PC-9 (cell line): ENCODE results near the gene PYROXD2. TPM values are rescaled to one million over a fixed set of nuclear protein-coding genes. Genes with fewer than 3 reads are reported as not detected.
A peak's percentile ranks its signal among the peaks of the same experiment; 100 is the strongest.

Experiments used
- BruUV-seq: library from RNA; stranded (reverse); fragments of 400-500 nt; replicated peaks from 2 replicates; lab custom pipeline; 2021; lab: Mats Ljungman, UMichigan
- CTCF ChIA-PET: fragments of 300-600 bp; sonication (Branson Sonifier 250); formaldehyde crosslinking; loops from one replicate; lab custom pipeline; 2022; ENCODE audit warnings: antibody characterized with exemption; lab: Charles Lee
- POLR2A ChIA-PET: fragments of 300-600 bp; sonication (Branson Sonifier 250); formaldehyde crosslinking; loops from one replicate; lab custom pipeline; 2022; ENCODE audit warnings: antibody characterized with exemption; ENCODE audit not compliant: unreplicated experiment; lab: Charles Lee
- DNase-seq, 2 experiments: peaks; one replicate each; pipeline versions ENCODE4 v3.0.0 to v3.0.0-alpha.2; 2015 to 2022; ENCODE audit warnings: mixed read lengths in 1 of 2
- H2AFZ ChIP-seq: fragments of 200-600 bp; sonication (generic); 2 replicates; pipeline ENCODE4 v1.8.1; 2017; ENCODE audit warnings: antibody characterized with exemption
- H3F3A ChIP-seq: fragments of 200-600 bp; sonication (generic); 2 replicates; pipeline ENCODE4 v1.8.1; 2017; ENCODE audit warnings: antibody characterized with exemption, mild to moderate bottlenecking, low read depth; ENCODE audit not compliant: insufficient read depth
- H3K27ac ChIP-seq: fragments of 200-600 bp; sonication (generic); 2 replicates; pipeline ENCODE4 v1.6.1; 2016; ENCODE audit warnings: mixed run types
- H3K27me3 ChIP-seq: fragments of 200-600 bp; sonication (generic); 2 replicates; pipeline ENCODE4 v1.6.1; 2016; ENCODE audit warnings: low read depth, mixed run types; ENCODE audit not compliant: insufficient read depth
- H3K36me3 ChIP-seq: fragments of 200-600 bp; sonication (generic); 2 replicates; pipeline ENCODE4 v1.6.1; 2016; ENCODE audit warnings: low read depth, mixed run types
- H3K4me1 ChIP-seq: fragments of 200-600 bp; sonication (generic); replicated peaks from 2 replicates; pipeline ENCODE4 v1.6.1; 2016; ENCODE audit warnings: mixed run types; ENCODE audit not compliant: insufficient read depth
- H3K4me2 ChIP-seq: fragments of 200-600 bp; sonication (generic); 2 replicates; pipeline ENCODE4 v1.6.1; 2017; ENCODE audit warnings: mixed run types
- H3K4me3 ChIP-seq: fragments of 200-600 bp; sonication (generic); 2 replicates; pipeline ENCODE4 v1.6.1; 2016; ENCODE audit warnings: mixed run types
- H3K79me2 ChIP-seq: fragments of 200-600 bp; sonication (generic); 2 replicates; pipeline ENCODE4 v1.6.1; 2017; ENCODE audit warnings: low read depth, mixed run types
- H3K9me2 ChIP-seq: fragments of 200-600 bp; sonication (generic); 2 replicates; pipeline ENCODE4 v1.8.1; 2017; ENCODE audit warnings: mild to moderate bottlenecking; ENCODE audit not compliant: insufficient read depth
- H3K9me3 ChIP-seq: fragments of 200-600 bp; sonication (generic); 2 replicates; pipeline ENCODE4 v1.8.1; 2016; ENCODE audit warnings: low read depth; ENCODE audit not compliant: insufficient read depth
- H4K20me1 ChIP-seq: fragments of 200-600 bp; sonication (generic); 2 replicates; pipeline ENCODE4 v1.8.1; 2017; ENCODE audit not compliant: insufficient read depth
- EZH2 ChIP-seq: fragments of 200-600 bp; sonication (generic); IDR thresholded peaks from 2 replicates; pipeline ENCODE4 v1.8.0; 2017; ENCODE audit warnings: antibody characterized with exemption, low read depth
- intact Hi-C: fragments of 100-400 bp; cut with micrococcal nuclease; formaldehyde crosslinking; loops from one replicate; pipeline ENCODE4 v1.10.0; 2022; ENCODE audit not compliant: unreplicated experiment
- total RNA-seq: library from RNA; stranded (reverse); gene quantifications from 2 replicates; pipeline ENCODE4 v1.2.3, GENCODE V29; 2021
- TF ChIP-seq, protein P1 (sequence below): fragments of 200-600 bp; sonication (generic); conservative IDR thresholded peaks from 2 replicates; pipeline ENCODE4 v1.6.1; 2017; ENCODE audit warnings: mixed run types, antibody characterized with exemption, mild to moderate bottlenecking, moderate library complexity

PYROXD2 gene
- total RNA-seq, 1 experiment from 2014 or later = 28.0 TPM

DNA sequence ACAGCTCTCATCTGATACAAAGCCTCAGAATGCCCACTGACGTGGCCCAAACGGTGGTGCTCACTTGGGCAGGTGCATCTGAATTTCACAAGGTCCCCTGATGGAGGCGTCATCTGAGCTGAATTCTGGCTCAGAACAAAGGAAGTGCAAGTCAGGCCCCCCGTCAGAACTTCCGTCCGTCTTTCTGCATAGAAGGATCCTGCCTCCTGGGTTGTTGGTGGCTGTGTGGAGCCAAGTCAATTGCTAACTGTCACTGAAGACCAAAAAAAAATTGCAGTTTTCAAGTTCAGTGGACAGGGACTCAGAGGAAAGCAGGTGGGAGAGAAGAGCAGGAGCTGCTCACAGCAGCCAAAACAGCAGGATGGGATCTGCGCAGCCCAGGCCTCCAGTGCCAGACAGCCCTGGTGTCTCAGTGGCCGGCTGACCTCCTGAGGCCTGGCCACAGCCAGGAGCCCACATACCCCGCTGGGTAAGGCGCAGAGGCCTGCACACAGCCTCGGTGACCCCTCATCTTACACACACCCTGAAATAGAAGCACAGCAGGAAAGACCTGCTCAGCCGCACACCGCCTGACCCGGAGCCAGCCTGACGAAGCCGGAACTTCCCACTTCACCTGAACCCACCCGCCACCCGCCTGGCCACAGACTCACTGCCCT, 49.4 kb downstream of the PYROXD2 start:
- peak overlapping the region; percentile 67 for H2AFZ ChIP-seq
- intact Hi-C loops = no loop called here

DNA sequence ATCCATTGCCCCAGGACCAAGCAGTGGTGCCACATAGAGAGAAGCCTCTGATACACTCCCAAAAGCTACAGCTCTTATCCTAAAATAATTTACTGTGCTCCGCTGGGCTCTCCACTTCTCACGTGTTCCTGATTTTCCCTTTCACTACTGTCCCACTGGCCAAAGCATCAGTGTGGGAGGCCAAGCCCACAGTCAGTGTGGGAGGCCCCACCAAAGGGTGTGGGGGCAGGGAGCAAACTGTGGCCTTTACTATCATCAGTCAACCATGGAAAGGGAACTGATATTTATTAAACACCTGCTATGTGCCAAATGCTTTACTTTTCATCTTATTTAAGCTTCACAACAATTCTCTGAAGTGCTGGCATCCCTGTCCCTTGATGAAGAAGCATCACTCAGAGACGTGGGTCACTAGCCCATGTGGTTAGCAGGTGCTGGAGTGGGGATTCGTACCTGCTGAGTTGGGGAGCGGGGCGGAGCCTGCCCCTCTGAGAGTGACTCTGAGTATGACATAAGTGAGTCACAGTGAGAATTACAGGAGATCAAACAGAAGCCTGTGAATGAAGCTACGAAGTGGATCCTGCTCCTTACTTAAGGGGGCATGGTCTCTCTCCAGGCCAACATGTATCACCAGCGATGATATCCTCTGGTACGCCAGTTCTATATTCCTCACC, 50.4 kb downstream of the PYROXD2 start:
- H3K27me3 ChIP-seq = no peaks in the 10 kb centered on the region
- H3K79me2 ChIP-seq = no peaks in the 10 kb centered on the region
- H3K9me3 ChIP-seq = no peaks in the 10 kb centered on the region
- no TSS peak for BruUV-seq
- H3K4me3 ChIP-seq = no peak overlapping the region
- H3F3A ChIP-seq = peaks cover 25% of the 10 kb centered on the region
- H3K4me2 ChIP-seq = peak overlapping the region; percentile 74; the same call in 1 of the 2 replicates
- H3K27ac ChIP-seq = no peak overlapping the region
- ChIA-PET CTCF (no interaction called here), POLR2A (no interaction called here)
- peaks cover 74% of the 10 kb centered on the region for H3K4me1 ChIP-seq
- intact Hi-C loops = loop anchor here (5.0 kb wide), 1 partner anchor 97 kb away; the partner anchor contains the start of gene LOXL4
- no peak for DNase-seq
- H4K20me1 ChIP-seq = no peaks in the 10 kb centered on the region
- H3K9me2 ChIP-seq = no peaks in the 10 kb centered on the region
- TF ChIP-seq EZH2 = no peak
- TF ChIP-seq, protein P1, sequence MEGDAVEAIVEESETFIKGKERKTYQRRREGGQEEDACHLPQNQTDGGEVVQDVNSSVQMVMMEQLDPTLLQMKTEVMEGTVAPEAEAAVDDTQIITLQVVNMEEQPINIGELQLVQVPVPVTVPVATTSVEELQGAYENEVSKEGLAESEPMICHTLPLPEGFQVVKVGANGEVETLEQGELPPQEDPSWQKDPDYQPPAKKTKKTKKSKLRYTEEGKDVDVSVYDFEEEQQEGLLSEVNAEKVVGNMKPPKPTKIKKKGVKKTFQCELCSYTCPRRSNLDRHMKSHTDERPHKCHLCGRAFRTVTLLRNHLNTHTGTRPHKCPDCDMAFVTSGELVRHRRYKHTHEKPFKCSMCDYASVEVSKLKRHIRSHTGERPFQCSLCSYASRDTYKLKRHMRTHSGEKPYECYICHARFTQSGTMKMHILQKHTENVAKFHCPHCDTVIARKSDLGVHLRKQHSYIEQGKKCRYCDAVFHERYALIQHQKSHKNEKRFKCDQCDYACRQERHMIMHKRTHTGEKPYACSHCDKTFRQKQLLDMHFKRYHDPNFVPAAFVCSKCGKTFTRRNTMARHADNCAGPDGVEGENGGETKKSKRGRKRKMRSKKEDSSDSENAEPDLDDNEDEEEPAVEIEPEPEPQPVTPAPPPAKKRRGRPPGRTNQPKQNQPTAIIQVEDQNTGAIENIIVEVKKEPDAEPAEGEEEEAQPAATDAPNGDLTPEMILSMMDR = no peak
- H3K36me3 ChIP-seq = no peaks in the 10 kb centered on the region
- no peak overlapping the region for H2AFZ ChIP-seq

More for the DNA sequence above, 49.4 kb downstream of the PYROXD2 start:
- Histone ChIP-seq H3K79me2 (no peaks in the 10 kb centered on the region), H3K4me1 (peaks cover 73% of the 10 kb centered on the region), H3K4me3 (peak overlapping the region; percentile 21; the same call in 1 of the 2 replicates), H3K4me2 (peak overlapping the region; percentile 74), H3K9me3 (no peaks in the 10 kb centered on the region), H3K27me3 (no peaks in the 10 kb centered on the region), H3K36me3 (no peaks in the 10 kb centered on the region), H4K20me1 (no peaks in the 10 kb centered on the region), H3K9me2 (no peaks in the 10 kb centered on the region), H3F3A (peaks cover 25% of the 10 kb centered on the region), H3K27ac (peak overlapping the region; percentile 91)
- ChIA-PET CTCF (no interaction called here), POLR2A (no interaction called here)
- DNase-seq = peak; percentile 50 to 79
- TF ChIP-seq EZH2 = no peak
- TF ChIP-seq, protein P1 = no peak
- no TSS peak for BruUV-seq

DNA sequence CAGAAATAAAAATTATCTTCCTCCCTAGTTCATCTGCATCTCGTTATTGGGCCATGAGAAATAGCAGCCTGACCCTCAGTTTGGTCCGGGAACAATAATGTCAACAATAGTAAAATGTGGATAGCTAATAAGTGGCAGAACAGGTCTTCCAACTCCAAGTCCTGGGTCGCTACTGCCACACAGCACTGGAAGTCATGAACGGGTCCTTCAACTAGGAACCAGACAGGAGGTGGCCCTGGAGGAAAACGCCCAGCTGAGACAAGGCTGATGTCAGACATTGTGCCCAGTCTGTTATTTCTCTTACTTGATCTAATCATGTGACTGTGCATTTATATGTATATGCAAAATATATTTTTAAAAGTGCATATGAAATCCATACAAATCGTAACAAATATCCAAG, 51.8 kb downstream of the PYROXD2 start:
- Histone ChIP-seq H3K27me3 (no peaks in the 10 kb centered on the region), H3K79me2 (no peaks in the 10 kb centered on the region), H3F3A (peaks cover 25% of the 10 kb centered on the region), H3K4me2 (peak overlapping the region; percentile 34), H3K4me1 (peaks cover 74% of the 10 kb centered on the region), H3K4me3 (no peak overlapping the region), H3K9me2 (no peaks in the 10 kb centered on the region), H4K20me1 (no peaks in the 10 kb centered on the region), H3K27ac (peak overlapping the region; percentile 42; the same call in 1 of the 2 replicates), H2AFZ (no peak overlapping the region), H3K9me3 (no peaks in the 10 kb centered on the region), H3K36me3 (no peaks in the 10 kb centered on the region)
- CTCF ChIA-PET = interaction anchor here (0.7 kb wide), 1 partner anchor 61 kb away, joined by 3 read pairs; no protein-coding TSS in a partner anchor
- peak; percentile 52 to 83 for DNase-seq
- POLR2A ChIA-PET = no interaction called here
- intact Hi-C loops = loop anchor here (1.0 to 5.0 kb wide), 3 partner anchors 40 to 96 kb away; partner anchors contain the start of genes LOXL4 and PYROXD2
- BruUV-seq = no TSS peak
- no peak for TF ChIP-seq EZH2
- TF ChIP-seq, protein P1 = no peak
